H9 (cell line): ENCODE data around the gene MGMT. TPM values are rescaled to one million over a fixed set of nuclear protein-coding genes. Genes with fewer than 3 reads are reported as not detected.

Source experiments
- DNase-seq: peaks from one replicate; pipeline ENCODE4 v3.0.0-alpha.2; 2017
- H2AFZ ChIP-seq: one replicate; pipeline ENCODE4 v1.6.1; 2013; ENCODE audit warnings: mild to moderate bottlenecking, low read length, control low read depth, moderate library complexity
- H2AK5ac ChIP-seq: 2 replicates; pipeline ENCODE4 v1.6.1; 2013; ENCODE audit warnings: low read length, control low read depth, mixed read lengths; ENCODE audit not compliant: insufficient read length
- H2BK120ac ChIP-seq: one replicate; pipeline ENCODE4 v1.6.1; 2013; ENCODE audit warnings: low read depth, mild to moderate bottlenecking, low read length, control low read depth, inconsistent platforms; ENCODE audit not compliant: poor library complexity, severe bottlenecking
- H2BK12ac ChIP-seq: 2 replicates; pipeline ENCODE4 v1.6.1; 2013; ENCODE audit warnings: low read length, control low read depth, mixed read lengths, low read depth; ENCODE audit not compliant: insufficient read length
- H2BK15ac ChIP-seq: 2 replicates; pipeline ENCODE4 v1.6.1; 2013; ENCODE audit warnings: low read depth, low read length, control low read depth
- H2BK20ac ChIP-seq: one replicate; pipeline ENCODE4 v1.6.1; 2013; ENCODE audit warnings: low read depth, mild to moderate bottlenecking, low read length, control low read depth, inconsistent platforms; ENCODE audit not compliant: poor library complexity, severe bottlenecking
- H2BK5ac ChIP-seq: 2 replicates; pipeline ENCODE4 v1.6.1; 2013; ENCODE audit warnings: low read length, control low read depth, mixed read lengths; ENCODE audit not compliant: insufficient read length
- H3K14ac ChIP-seq: 2 replicates; pipeline ENCODE4 v1.6.1; 2013; ENCODE audit warnings: low read length, control low read depth; ENCODE audit not compliant: insufficient read depth
- H3K18ac ChIP-seq: 2 replicates; pipeline ENCODE4 v1.6.1; 2013; ENCODE audit warnings: low read depth, mild to moderate bottlenecking, mixed read lengths, low read length, control low read depth; ENCODE audit not compliant: insufficient read length
- H3K23ac ChIP-seq: 2 replicates; pipeline ENCODE4 v1.6.1; 2013; ENCODE audit warnings: low read length, control low read depth, mixed read lengths, low read depth; ENCODE audit not compliant: insufficient read length
- H3K23me2 ChIP-seq: 2 replicates; pipeline ENCODE4 v1.6.1; 2013; ENCODE audit warnings: low read depth, mild to moderate bottlenecking, mixed read lengths, low read length, control low read depth; ENCODE audit not compliant: insufficient read length, poor library complexity, severe bottlenecking
- H3K27ac ChIP-seq: 2 replicates; pipeline ENCODE4 v1.5.1; 2013; ENCODE audit warnings: low read length, control low read depth, mixed read lengths, low read depth; ENCODE audit not compliant: insufficient read length
- H3K27me3 ChIP-seq: 2 replicates; pipeline ENCODE4 v1.6.1; 2013; ENCODE audit warnings: low read length, control low read depth, inconsistent platforms; ENCODE audit not compliant: insufficient read depth
- H3K4ac ChIP-seq: 2 replicates; pipeline ENCODE4 v1.6.1; 2013; ENCODE audit warnings: low read depth, mild to moderate bottlenecking, control low read depth, inconsistent platforms, low read length, moderate library complexity
- H3K4me1 ChIP-seq: 2 replicates; pipeline ENCODE4 v1.6.1; 2013; ENCODE audit warnings: low read length, control low read depth, inconsistent platforms; ENCODE audit not compliant: insufficient read depth
- H3K4me2 ChIP-seq: 2 replicates; pipeline ENCODE4 v1.6.1; 2013; ENCODE audit warnings: low read length, control low read depth, mixed read lengths; ENCODE audit not compliant: insufficient read length, insufficient read depth
- H3K56ac ChIP-seq: 2 replicates; pipeline ENCODE4 v1.6.1; 2013; ENCODE audit warnings: low read depth, mild to moderate bottlenecking, mixed read lengths, low read length, control low read depth; ENCODE audit not compliant: insufficient read length
- H3K79me1 ChIP-seq: 2 replicates; pipeline ENCODE4 v1.6.1; 2013; ENCODE audit warnings: low read depth, mild to moderate bottlenecking, moderate library complexity, low read length, control low read depth, inconsistent platforms; ENCODE audit not compliant: insufficient read depth, poor library complexity, severe bottlenecking
- H3K79me2 ChIP-seq: 2 replicates; pipeline ENCODE4 v1.6.1; 2013; ENCODE audit warnings: low read length, control low read depth, inconsistent platforms; ENCODE audit not compliant: insufficient read depth
- H3K9ac ChIP-seq: 2 replicates; pipeline ENCODE4 v1.6.1; 2013; ENCODE audit warnings: low read length, control low read depth, mixed read lengths; ENCODE audit not compliant: insufficient read length; ENCODE audit errors: extremely low read depth
- H3K9me3 ChIP-seq: one replicate; pipeline ENCODE4 v1.6.1; 2013; ENCODE audit warnings: low read depth, low read length, inconsistent platforms; ENCODE audit not compliant: control insufficient read depth
- H3T11ph ChIP-seq: one replicate; pipeline ENCODE4 v1.6.1; 2013; ENCODE audit warnings: mild to moderate bottlenecking, low read length, control low read depth, inconsistent platforms
- H4K20me1 ChIP-seq: one replicate; pipeline ENCODE4 v1.6.1; 2013; ENCODE audit not compliant: control insufficient read depth, insufficient read length, insufficient read depth
- H4K5ac ChIP-seq: 2 replicates; pipeline ENCODE4 v1.6.1; 2013; ENCODE audit warnings: low read depth, mild to moderate bottlenecking, mixed read lengths, low read length, control low read depth; ENCODE audit not compliant: insufficient read length
- H4K8ac ChIP-seq: replicated peaks from 2 replicates; pipeline ENCODE4 v1.6.1; 2013; ENCODE audit warnings: low read length, control low read depth, mixed read lengths, low read depth; ENCODE audit not compliant: insufficient read length
- H4K91ac ChIP-seq: 2 replicates; pipeline ENCODE4 v1.6.1; 2013; ENCODE audit warnings: low read depth, mild to moderate bottlenecking, moderate library complexity, mixed read lengths, low read length, control low read depth; ENCODE audit not compliant: insufficient read length
- H3K27ac Mint-ChIP-seq, 3 experiments: 2 replicates in 2 of 3; 3 replicates in 1 of 3; pipeline ENCODE4 v1.8.0; 2020 to 2021; ENCODE audit warnings: mixed read lengths in 3 of 3, mild to moderate bottlenecking in 1 of 3, moderate library complexity in 1 of 3
- H3K27me3 Mint-ChIP-seq: 2 replicates; pipeline ENCODE4 v1.8.0; 2021; ENCODE audit warnings: low read depth, mild to moderate bottlenecking, moderate library complexity, mixed read lengths
- H3K36me3 Mint-ChIP-seq, 3 experiments: 2 replicates in 2 of 3; 3 replicates in 1 of 3; pipeline ENCODE4 v1.8.0; 2020 to 2021; ENCODE audit warnings: low read depth in 3 of 3, mixed read lengths in 3 of 3; ENCODE audit not compliant: insufficient read depth in 1 of 3
- H3K4me1 Mint-ChIP-seq, 2 experiments: 2 replicates each; pipeline ENCODE4 v1.8.0; 2020; ENCODE audit warnings: mixed read lengths in 2 of 2
- H3K4me3 Mint-ChIP-seq, 2 experiments: 2 replicates in 1 of 2; 3 replicates in 1 of 2; pipeline ENCODE4 v1.8.0; 2020 to 2021; ENCODE audit warnings: mild to moderate bottlenecking in 2 of 2, mixed read lengths in 2 of 2, moderate library complexity in 1 of 2
- H3K9me3 Mint-ChIP-seq, 2 experiments: 2 replicates in 1 of 2; 3 replicates in 1 of 2; pipeline ENCODE4 v1.8.0; 2020; ENCODE audit warnings: mild to moderate bottlenecking in 2 of 2, mixed read lengths in 2 of 2, moderate library complexity in 1 of 2
- WGBS: extraction: QIAGEN DNeasy Blood & Tissue Kit; methylation state at CpG from one replicate; pipeline ENCODE4 v1.1.7; 2013; ENCODE audit warnings: missing lambda C conversion rate, low lambda C conversion rate, mixed read lengths; ENCODE audit not compliant: insufficient read length; ENCODE audit errors: extremely low coverage; 5-methylcytosine and 5-hydroxymethylcytosine counted together
- total RNA-seq: library from RNA; stranded (reverse); gene quantifications from 2 replicates; pipeline ENCODE4 v1.2.1, GENCODE V29; 2021
- TF ChIP-seq, protein P1 (sequence below): fragments of 200-600 bp; sonication (generic); conservative IDR thresholded peaks from 3 replicates; pipeline ENCODE4 v1.8.0; 2021; ENCODE audit warnings: antibody characterized with exemption, mild to moderate bottlenecking

The MGMT gene
- total RNA-seq, 1 experiment from 2014 or later, result 18.4 TPM

DNA sequence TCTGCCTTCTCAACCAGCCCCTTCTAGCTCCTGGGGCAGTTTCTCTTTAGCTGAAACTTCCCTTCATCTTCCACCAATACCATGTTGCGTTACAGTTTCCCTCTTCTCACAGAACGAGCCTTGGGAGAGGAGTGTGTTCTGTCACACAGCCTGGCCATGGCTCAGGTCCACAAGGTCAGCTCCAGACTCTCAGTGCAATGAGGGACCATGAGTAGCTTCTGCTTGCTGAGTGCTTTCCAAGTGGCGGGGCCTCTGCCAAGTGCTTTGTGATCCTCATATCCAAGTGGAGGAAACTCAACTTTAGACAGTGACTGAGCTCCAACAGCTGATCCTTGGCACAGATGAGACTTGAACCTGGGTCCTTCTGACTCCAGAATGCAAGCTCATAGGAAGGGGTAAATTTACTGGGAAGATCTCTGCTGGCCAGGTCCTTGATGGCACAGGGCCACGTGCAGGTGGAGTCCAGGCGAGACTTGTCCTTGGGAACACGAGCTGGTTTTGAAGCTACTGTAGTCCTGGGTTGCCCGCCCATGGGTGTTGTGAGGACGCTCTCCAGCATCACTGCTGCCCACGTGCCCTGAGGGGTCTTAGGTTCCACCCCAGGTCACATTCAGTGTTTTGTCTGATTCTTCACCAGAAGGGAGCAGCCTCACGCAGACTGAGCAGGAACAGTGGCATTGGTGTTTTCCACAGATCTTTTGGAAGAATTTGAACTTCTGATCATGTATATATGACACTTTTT lies 259.0 kb downstream of the MGMT start:
- Histone ChIP-seq H3K18ac (no peak overlapping the region), H3K9ac (no peak overlapping the region), H3K27me3 (no peaks in the 10 kb centered on the region), H4K8ac (no peak overlapping the region), H3K9me3 (peaks cover 8% of the 10 kb centered on the region), H4K5ac (no peak overlapping the region), H2BK20ac (no peak overlapping the region), H4K91ac (no peak overlapping the region), H2AFZ (no peak overlapping the region), H2BK12ac (no peak overlapping the region), H3K14ac (no peak overlapping the region), H3K79me2 (no peaks in the 10 kb centered on the region), H3T11ph (no peak overlapping the region), H3K23ac (no peak overlapping the region), H4K20me1 (no peaks in the 10 kb centered on the region), H2BK120ac (no peak overlapping the region), H2BK5ac (no peak overlapping the region), H3K56ac (no peak overlapping the region), H2AK5ac (no peak overlapping the region), H3K23me2 (no peaks in the 10 kb centered on the region), H3K4me1 (0 out of 2 replicates have a peak, but pooled peaks cover 2% of the 10 kb centered on the region), H2BK15ac (no peak overlapping the region), H3K27ac (no peak overlapping the region), H3K79me1 (no peaks in the 10 kb centered on the region), H3K4me2 (no peak overlapping the region), H3K4ac (no peak overlapping the region)
- Mint-ChIP-seq H3K9me3 (peaks cover 23 to 27% of the 10 kb centered on the region in 2 experiments), H3K4me3 (no peak overlapping the region), H3K36me3 (peaks cover 20 to 29% (median 24%) of the 10 kb centered on the region in 3 experiments), H3K27me3 (peaks cover 4% of the 10 kb centered on the region; the same call in 1 of the 2 replicates), H3K27ac (no peak overlapping the region), H3K4me1 (peaks cover 10 to 18% of the 10 kb centered on the region in 2 experiments)
- TF ChIP-seq, protein P1, sequence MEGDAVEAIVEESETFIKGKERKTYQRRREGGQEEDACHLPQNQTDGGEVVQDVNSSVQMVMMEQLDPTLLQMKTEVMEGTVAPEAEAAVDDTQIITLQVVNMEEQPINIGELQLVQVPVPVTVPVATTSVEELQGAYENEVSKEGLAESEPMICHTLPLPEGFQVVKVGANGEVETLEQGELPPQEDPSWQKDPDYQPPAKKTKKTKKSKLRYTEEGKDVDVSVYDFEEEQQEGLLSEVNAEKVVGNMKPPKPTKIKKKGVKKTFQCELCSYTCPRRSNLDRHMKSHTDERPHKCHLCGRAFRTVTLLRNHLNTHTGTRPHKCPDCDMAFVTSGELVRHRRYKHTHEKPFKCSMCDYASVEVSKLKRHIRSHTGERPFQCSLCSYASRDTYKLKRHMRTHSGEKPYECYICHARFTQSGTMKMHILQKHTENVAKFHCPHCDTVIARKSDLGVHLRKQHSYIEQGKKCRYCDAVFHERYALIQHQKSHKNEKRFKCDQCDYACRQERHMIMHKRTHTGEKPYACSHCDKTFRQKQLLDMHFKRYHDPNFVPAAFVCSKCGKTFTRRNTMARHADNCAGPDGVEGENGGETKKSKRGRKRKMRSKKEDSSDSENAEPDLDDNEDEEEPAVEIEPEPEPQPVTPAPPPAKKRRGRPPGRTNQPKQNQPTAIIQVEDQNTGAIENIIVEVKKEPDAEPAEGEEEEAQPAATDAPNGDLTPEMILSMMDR, result no peak
- DNase-seq, result no peak
- WGBS, result no CpG with 5 or more reads among the region's 10 CpGs
